GM18526 (cell line): ENCODE data around the gene MYO18A.
A peak's percentile ranks its signal among the peaks of the same experiment; 100 is the strongest.

Source experiments
- POLR2A ChIP-seq: IDR thresholded peaks from 3 replicates; pipeline ENCODE4 v1.6.1; 2011; ENCODE audit not compliant: insufficient read length; ENCODE audit errors: extremely low read depth

MYO18A gene

GRCh38 chr17:29180034-29180787 is at the start of gene MYO18A:
Gene MYO18A (minus strand): TSS chr17:29180398. CDS start chr17:29166940, 13,458 bp downstream.
- peak; percentile 36 for TF ChIP-seq POLR2A

GRCh38 chr17:29225396-29225795 is 45.2 kb upstream of the MYO18A start:
- TF ChIP-seq POLR2A = no peak

- no peak for TF ChIP-seq POLR2A
Measured at GRCh38 chr17:29219378-29220047, 39.3 kb upstream of the MYO18A start.

GRCh38 chr17:29216856-29217255 is 36.7 kb upstream of the MYO18A start:
- no peak for TF ChIP-seq POLR2A

GRCh38 chr17:29216181-29216580 is 36.0 kb upstream of the MYO18A start:
- no peak for TF ChIP-seq POLR2A

- no peak for TF ChIP-seq POLR2A
Measured at GRCh38 chr17:29215717-29216116, 35.5 kb upstream of the MYO18A start.

GRCh38 chr17:29215174-29215573 is 35.0 kb upstream of the MYO18A start:
- TF ChIP-seq POLR2A = no peak

- TF ChIP-seq POLR2A = no peak
Measured at GRCh38 chr17:29214215-29215146, 34.3 kb upstream of the MYO18A start.

GRCh38 chr17:29212681-29213121 is 32.5 kb upstream of the MYO18A start:
- no peak for TF ChIP-seq POLR2A

- no peak for TF ChIP-seq POLR2A
Measured at GRCh38 chr17:29212094-29212631, 32.0 kb upstream of the MYO18A start.

- no peak for TF ChIP-seq POLR2A
Measured at GRCh38 chr17:29210879-29211278, 30.7 kb upstream of the MYO18A start.

- TF ChIP-seq POLR2A = no peak
Measured at GRCh38 chr17:29209073-29209472, 28.9 kb upstream of the MYO18A start.

- TF ChIP-seq POLR2A = no peak
Measured at GRCh38 chr17:29207975-29208374, 27.8 kb upstream of the MYO18A start.

- no peak for TF ChIP-seq POLR2A
Measured at GRCh38 chr17:29205047-29205446, 24.8 kb upstream of the MYO18A start.
